Stimulated activated CD8-positive, alpha-beta memory T cell treated with anti-CD3 and anti-CD28 coated beads, Interleukin-2, amount 100 ng/mL, for 48 hours (primary cell): Measurements from ENCODE around the gene ACSL3.
"Not testable (repeated sequence)": the region's sequence is repeated elsewhere in the genome, so short reads cannot be mapped to it uniquely, and the experiment has no call there.

Experiments
- DNase-seq, 2 donors: peaks; one replicate each; pipeline ENCODE4 v3.0.0-alpha.2; 2020; ENCODE audit warnings: low read depth in 2 of 2

ACSL3 gene

GRCh38 chr2:222860740-222861410, at the start of gene ACSL3:
TSS of gene ACSL3 (plus strand) at chr2:222861036. CDS start at chr2:222908773, 47,737 bp downstream.
- peak; percentile 91 to 93 for DNase-seq

GRCh38 chr2:222811828-222812227, 49.0 kb upstream of the ACSL3 start:
- DNase-seq, result no peak

- DNase-seq, result peak in 1 of 2 donors; percentile 4
These were observed 47.5 kb upstream of the ACSL3 start for GRCh38 chr2:222813177-222813843.

- DNase-seq, result no peak
These were observed 41.0 kb upstream of the ACSL3 start for GRCh38 chr2:222819722-222820333.

GRCh38 chr2:222823183-222823930, 37.5 kb upstream of the ACSL3 start:
- DNase-seq, result no peak

GRCh38 chr2:222825031-222825430, 35.8 kb upstream of the ACSL3 start:
- DNase-seq, result no peak

- no peak for DNase-seq
These were observed 33.4 kb upstream of the ACSL3 start for GRCh38 chr2:222827417-222827816.

- DNase-seq, result no peak
These were observed 32.3 kb upstream of the ACSL3 start for GRCh38 chr2:222828572-222828971.

GRCh38 chr2:222830164-222830563, 30.7 kb upstream of the ACSL3 start:
- DNase-seq, result no peak

- DNase-seq, result no peak
These were observed 27.4 kb upstream of the ACSL3 start for GRCh38 chr2:222833410-222833809.

GRCh38 chr2:222835143-222835822, 25.6 kb upstream of the ACSL3 start:
- DNase-seq, result no peak

GRCh38 chr2:222835823-222836151, 25.0 kb upstream of the ACSL3 start:
- no peak for DNase-seq

- DNase-seq, result no peak
These were observed 23.2 kb upstream of the ACSL3 start for GRCh38 chr2:222837643-222838056.

- DNase-seq, result no peak
These were observed 20.6 kb upstream of the ACSL3 start for GRCh38 chr2:222840060-222840802.

- DNase-seq, result no peak
These were observed 18.2 kb upstream of the ACSL3 start for GRCh38 chr2:222842491-222843174.

GRCh38 chr2:222844323-222844722, 16.5 kb upstream of the ACSL3 start:
- no peak for DNase-seq

- DNase-seq, result not testable (repeated sequence)
These were observed 15.5 kb upstream of the ACSL3 start for GRCh38 chr2:222845314-222845713.

GRCh38 chr2:222846003-222846402, 14.8 kb upstream of the ACSL3 start:
- DNase-seq, result no peak

- not testable (repeated sequence) for DNase-seq
These were observed 12.8 kb upstream of the ACSL3 start for GRCh38 chr2:222848031-222848430.

- DNase-seq, result no peak
These were observed 12.0 kb upstream of the ACSL3 start for GRCh38 chr2:222848862-222849261.
